SU-DHL-6 (cell line): Measurements from ENCODE around the gene INPP5E.

Source experiments
- H2AFZ ChIP-seq: fragments of 200-600 bp; sonication (generic); 2 replicates; pipeline ENCODE4 v1.6.1; 2014; ENCODE audit warnings: low read depth, mild to moderate bottlenecking, moderate library complexity, mixed read lengths, antibody characterized with exemption, low read length; ENCODE audit not compliant: severe bottlenecking
- H3F3A ChIP-seq: fragments of 200-600 bp; shearing (Covaris generic); 2 replicates; pipeline ENCODE4 v1.6.0; 2016; ENCODE audit warnings: antibody characterized with exemption, mild to moderate bottlenecking; ENCODE audit not compliant: insufficient read depth
- H3K27ac ChIP-seq: fragments of 200-600 bp; sonication (generic); 2 replicates; pipeline ENCODE4 v1.5.1; 2016; ENCODE audit warnings: low read depth, mild to moderate bottlenecking, low read length, moderate library complexity, mixed read lengths
- H3K27me3 ChIP-seq: fragments of 200-600 bp; sonication (generic), shearing (Covaris generic); 2 replicates; pipeline ENCODE4 v1.6.0; 2014; ENCODE audit warnings: mild to moderate bottlenecking, low read length
- H3K36me3 ChIP-seq: fragments of 200-600 bp; sonication (generic); 2 replicates; pipeline ENCODE4 v1.6.1; 2014; ENCODE audit warnings: mild to moderate bottlenecking, low read length, mixed read lengths
- H3K4me2 ChIP-seq: fragments of 300-600, 200-600 bp; shearing (Covaris generic), sonication (generic); 2 replicates; pipeline ENCODE4 v1.6.0; 2014; ENCODE audit warnings: low read length, low read depth, mild to moderate bottlenecking; ENCODE audit not compliant: poor library complexity, severe bottlenecking
- H3K4me3 ChIP-seq: fragments of 200-600 bp; sonication (generic); 2 replicates; pipeline ENCODE4 v1.5.1; 2014; ENCODE audit warnings: antibody characterized with exemption, low read length, mild to moderate bottlenecking, mixed read lengths; ENCODE audit not compliant: insufficient read depth, poor library complexity, severe bottlenecking
- H3K79me2 ChIP-seq: fragments of 200-600 bp; sonication (generic); 2 replicates; pipeline ENCODE4 v1.6.1; 2014; ENCODE audit warnings: mild to moderate bottlenecking, low read length, moderate library complexity; ENCODE audit not compliant: insufficient read depth
- H3K9ac ChIP-seq: fragments of 200-600 bp; sonication (generic); 2 replicates; pipeline ENCODE4 v1.7.0; 2014; ENCODE audit warnings: mild to moderate bottlenecking, low read length
- H3K9me2 ChIP-seq: fragments of 200-600 bp; sonication (generic); replicated peaks from 2 replicates; pipeline ENCODE4 v1.6.1; 2014; ENCODE audit warnings: low read length; ENCODE audit not compliant: insufficient read depth
- H3K9me3 ChIP-seq: fragments of 200-600 bp; sonication (generic); 2 replicates; pipeline ENCODE4 v1.6.1; 2014; ENCODE audit warnings: low read length, mixed read lengths; ENCODE audit not compliant: insufficient read depth
- H4K20me1 ChIP-seq: fragments of 200-600 bp; sonication (generic); 2 replicates; pipeline ENCODE4 v1.6.1; 2014; ENCODE audit warnings: low read depth, mild to moderate bottlenecking, antibody characterized with exemption, low read length, moderate library complexity, mixed read lengths
- CTCF ChIP-seq: fragments of 200-600 bp; sonication (generic); IDR thresholded peaks from one replicate; pipeline ENCODE4 v1.5.1; 2017; ENCODE audit warnings: antibody characterized with exemption, mild to moderate bottlenecking, low read length, moderate library complexity; ENCODE audit not compliant: insufficient read depth, poor library complexity, severe bottlenecking
- EZH2phosphoT487 ChIP-seq: fragments of 200-600 bp; sonication (generic), shearing (Covaris generic); conservative IDR thresholded peaks from 2 replicates; pipeline ENCODE4 v1.6.1; 2018; ENCODE audit warnings: mild to moderate bottlenecking, antibody characterized with exemption, low read length, moderate library complexity, mixed read lengths

The INPP5E gene

GRCh38 chr9:136454026-136454796 is 14.6 kb upstream of the INPP5E start:
- Histone ChIP-seq H3K9me3 (no peaks in the 10 kb centered on the region), H3K36me3 (peaks cover 2% of the 10 kb centered on the region; the same call in 1 of the 2 replicates), H3K27ac (no peak overlapping the region), H3K4me2 (no peak overlapping the region), H3K79me2 (no peaks in the 10 kb centered on the region), H2AFZ (no peak overlapping the region), H3K9me2 (no peaks in the 10 kb centered on the region), H3K4me3 (no peak overlapping the region), H3K27me3 (no peaks in the 10 kb centered on the region), H3F3A (no peaks in the 10 kb centered on the region), H4K20me1 (no peaks in the 10 kb centered on the region), H3K9ac (no peak overlapping the region)
- TF ChIP-seq EZH2phosphoT487, result no peak
- no peak for TF ChIP-seq CTCF

- TF ChIP-seq CTCF, result no peak
- TF ChIP-seq EZH2phosphoT487, result no peak
- H3K9ac ChIP-seq, result no peak overlapping the region
- no peaks in the 10 kb centered on the region for H3F3A ChIP-seq
- H3K4me2 ChIP-seq, result no peak overlapping the region
- peaks cover 2% of the 10 kb centered on the region; the same call in 1 of the 2 replicates for H3K36me3 ChIP-seq
- H3K4me3 ChIP-seq, result no peak overlapping the region
- no peak overlapping the region for H3K27ac ChIP-seq
- H3K9me2 ChIP-seq, result no peaks in the 10 kb centered on the region
- no peaks in the 10 kb centered on the region for H3K9me3 ChIP-seq
- no peak overlapping the region for H2AFZ ChIP-seq
- no peaks in the 10 kb centered on the region for H3K79me2 ChIP-seq
- H4K20me1 ChIP-seq, result no peaks in the 10 kb centered on the region
- no peaks in the 10 kb centered on the region for H3K27me3 ChIP-seq
Measured at GRCh38 chr9:136453326-136453725, 13.7 kb upstream of the INPP5E start.

- no peak overlapping the region for H3K9ac ChIP-seq
- H3K27ac ChIP-seq, result no peak overlapping the region
- no peaks in the 10 kb centered on the region for H3K27me3 ChIP-seq
- H3K79me2 ChIP-seq, result no peaks in the 10 kb centered on the region
- TF ChIP-seq EZH2phosphoT487 (no peak), CTCF (no peak)
- H3K4me3 ChIP-seq, result no peak overlapping the region
- H3F3A ChIP-seq, result no peaks in the 10 kb centered on the region
- H3K36me3 ChIP-seq, result peaks cover 2% of the 10 kb centered on the region; the same call in 1 of the 2 replicates
- H3K4me2 ChIP-seq, result no peak overlapping the region
- H4K20me1 ChIP-seq, result no peaks in the 10 kb centered on the region
- H3K9me3 ChIP-seq, result no peaks in the 10 kb centered on the region
- no peaks in the 10 kb centered on the region for H3K9me2 ChIP-seq
- H2AFZ ChIP-seq, result no peak overlapping the region
Measured at GRCh38 chr9:136451221-136451877, 11.7 kb upstream of the INPP5E start.
